Measurements from ENCODE around the gene SUMO1.

The SUMO1 gene

GRCh38 chr2:202157211-202157990, 81.0 kb downstream of the SUMO1 start:
- DNase-seq (ENCODE audit: extremely low read depth in 1 of 2, low read depth in 1 of 2): no peak
